ENCODE results near the gene DGKI.

DGKI gene

DNA sequence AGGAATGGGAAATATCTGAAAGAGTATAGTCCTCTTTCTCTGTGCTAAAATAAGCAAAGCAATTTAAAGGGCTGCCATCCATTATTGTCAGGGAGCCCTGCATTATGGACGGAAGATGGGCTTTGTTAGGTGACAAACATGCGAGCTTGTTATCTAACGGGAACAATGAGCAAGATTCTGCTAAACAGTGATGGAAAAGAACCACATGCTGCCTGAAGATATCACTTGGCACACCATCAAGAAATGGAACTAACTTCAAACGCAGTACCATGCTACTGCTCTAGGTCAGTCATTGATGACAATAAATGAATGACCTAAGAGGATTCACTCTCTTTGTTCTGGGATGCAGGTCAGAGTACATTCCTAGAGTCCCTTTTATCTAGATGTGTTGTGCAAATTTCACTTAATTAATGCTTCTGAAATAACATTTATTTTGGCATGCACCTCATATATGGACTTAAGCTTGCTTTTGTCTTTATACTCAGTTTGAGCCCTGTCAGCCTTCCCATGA lies 327.5 kb downstream of the DGKI start:
- DNase-seq, result no peak

DNA sequence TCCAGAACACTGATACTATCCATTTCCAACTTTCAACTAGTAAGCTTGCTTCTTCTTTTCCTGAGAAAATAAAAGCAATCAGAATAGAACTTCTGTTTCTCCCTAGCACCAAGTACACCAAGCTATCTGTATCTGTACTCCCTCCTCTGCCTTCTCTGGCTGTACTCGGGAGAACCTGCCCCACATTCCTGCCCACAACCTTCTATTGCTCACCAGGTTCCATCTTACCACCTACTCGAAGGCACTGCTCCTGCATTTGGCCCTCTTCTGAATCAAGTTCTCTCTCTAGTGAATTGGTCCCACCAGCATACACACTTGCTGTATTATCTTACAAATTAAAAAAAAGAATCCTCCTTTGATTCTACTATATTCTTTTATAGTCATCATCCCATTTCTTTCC lies 333.7 kb downstream of the DGKI start:
- no peak for DNase-seq

DNA sequence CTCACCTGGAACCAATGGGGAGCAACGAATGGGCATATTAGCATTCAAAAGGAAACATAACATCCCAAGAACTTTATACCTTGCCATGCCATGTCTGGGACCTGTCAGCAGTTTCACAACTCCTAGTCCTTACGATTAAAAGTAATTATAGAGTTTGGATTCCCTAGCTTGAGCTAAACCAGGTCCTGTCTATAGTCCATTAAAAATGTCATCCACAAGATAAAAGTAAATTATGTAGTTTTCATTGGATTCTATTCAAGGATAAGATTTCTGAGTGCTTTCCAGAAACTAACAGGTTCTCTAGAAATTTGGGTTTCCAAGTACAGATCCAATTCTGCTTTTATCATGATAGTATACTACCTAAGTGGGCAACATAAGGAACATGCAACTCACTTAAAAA lies 339.7 kb downstream of the DGKI start:
- no peak for DNase-seq

DNA sequence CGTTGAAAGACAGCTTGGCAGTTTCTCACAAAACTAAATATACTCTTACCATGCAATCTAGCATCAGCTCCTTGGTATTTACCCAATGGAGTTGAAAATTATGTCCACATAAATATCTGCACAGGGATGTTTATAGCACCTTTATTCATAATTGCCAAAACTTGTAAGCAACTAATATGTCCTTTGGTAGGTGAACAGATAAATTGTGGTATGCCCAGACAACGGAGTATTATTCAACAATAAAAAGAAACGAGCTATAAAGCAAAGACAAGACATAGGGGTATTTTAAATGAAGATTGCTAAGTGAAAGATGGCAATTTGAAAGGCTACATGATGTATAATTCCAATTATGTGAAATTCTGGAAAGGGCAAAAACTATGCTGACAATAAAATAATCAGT lies 340.7 kb downstream of the DGKI start:
- DNase-seq, result no peak

DNA sequence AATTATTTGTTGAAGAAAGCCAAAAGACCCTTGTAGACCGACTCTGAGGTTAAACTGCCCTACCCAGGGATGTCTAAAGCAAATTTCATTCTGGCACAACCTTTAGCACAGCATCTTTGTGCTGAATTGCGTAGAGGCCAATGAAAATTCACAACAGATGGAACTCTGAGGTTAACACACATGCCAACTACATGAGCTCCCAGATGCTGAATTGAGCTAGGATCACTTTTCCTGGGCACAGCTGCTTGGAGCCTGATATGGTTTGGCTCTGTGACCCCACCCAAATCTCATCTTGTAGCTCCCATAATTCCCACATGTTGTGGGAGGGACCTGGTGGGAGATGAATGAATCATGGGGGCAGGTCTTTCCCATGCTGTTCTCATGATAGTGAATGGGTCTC lies 345.2 kb downstream of the DGKI start:
- no peak for DNase-seq

DNA sequence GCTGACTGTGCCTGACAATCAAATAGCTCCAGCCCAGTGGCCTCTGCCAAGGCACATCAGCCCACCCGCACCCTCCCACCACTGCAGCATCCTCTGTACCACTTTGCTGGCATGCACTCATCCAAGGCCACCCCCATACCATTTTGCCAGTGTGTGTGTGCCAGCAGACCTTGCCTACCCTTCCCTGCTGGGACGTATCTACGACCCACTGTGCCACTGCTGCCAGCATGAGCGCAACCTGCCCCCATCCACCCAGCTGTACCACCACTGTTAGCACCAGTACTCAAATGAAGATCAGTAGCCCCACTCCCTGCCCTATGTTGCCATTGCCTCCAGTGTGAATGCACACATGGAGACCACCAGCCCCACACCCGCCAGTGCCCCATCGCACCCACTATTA lies 353.9 kb downstream of the DGKI start:
- no peak for DNase-seq

DNA sequence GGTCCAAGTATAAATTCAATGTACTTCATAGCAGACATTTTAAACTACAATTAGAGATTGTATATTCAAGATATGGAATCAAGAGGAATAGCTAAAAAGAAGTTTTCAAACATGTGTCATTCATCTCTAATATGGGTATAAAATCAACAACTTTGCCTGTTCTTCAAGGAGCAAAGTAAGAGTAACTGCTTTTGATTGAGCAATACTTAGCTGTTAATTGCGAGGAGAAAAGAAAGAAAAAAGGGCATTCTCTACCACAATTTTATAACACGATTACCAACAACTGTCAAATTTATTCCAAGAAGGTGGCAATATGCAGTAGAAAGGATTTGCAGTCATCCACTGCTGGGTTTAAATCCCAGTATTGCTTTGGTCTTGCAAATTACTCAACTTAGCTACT lies 356.9 kb downstream of the DGKI start:
- no peak for DNase-seq

DNA sequence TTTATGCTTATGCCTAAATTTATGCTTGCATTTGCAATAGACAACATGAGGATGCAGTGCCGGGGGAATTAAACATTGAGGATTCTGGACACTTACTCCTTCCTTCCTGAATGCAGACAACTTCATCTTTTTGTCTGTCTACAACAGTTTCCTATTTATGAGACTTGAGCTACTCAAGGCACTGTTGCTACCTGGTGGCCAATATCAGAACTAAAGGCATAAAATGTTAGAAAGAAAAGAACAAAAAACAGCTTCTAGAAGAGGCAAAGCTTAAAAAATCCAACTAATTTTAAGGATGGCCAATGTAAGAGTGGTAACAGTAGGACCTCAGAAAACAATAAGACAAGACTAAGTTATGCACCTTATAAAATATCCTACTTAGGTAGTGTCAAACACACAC lies 358.7 kb downstream of the DGKI start:
- no peak for DNase-seq

DNA sequence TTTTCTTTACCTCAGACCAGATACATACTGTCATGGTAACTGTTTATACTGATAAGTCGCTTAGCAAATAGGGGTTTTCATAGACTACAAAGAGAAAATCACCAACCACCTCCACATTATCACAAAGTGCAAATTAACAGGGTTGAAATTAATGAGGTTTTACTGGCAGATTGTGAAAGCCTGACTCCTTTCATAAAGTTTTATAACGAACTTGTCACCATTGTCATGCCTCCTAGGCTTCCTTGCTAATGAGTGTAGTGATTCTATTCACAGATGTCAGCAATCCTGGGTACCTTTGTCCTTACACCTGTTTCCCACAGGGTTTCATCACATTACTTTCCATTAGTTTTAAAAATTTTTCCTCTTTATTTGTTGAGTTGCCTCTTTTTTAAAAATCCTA lies 361.0 kb downstream of the DGKI start:
- DNase-seq, result no peak

DNA sequence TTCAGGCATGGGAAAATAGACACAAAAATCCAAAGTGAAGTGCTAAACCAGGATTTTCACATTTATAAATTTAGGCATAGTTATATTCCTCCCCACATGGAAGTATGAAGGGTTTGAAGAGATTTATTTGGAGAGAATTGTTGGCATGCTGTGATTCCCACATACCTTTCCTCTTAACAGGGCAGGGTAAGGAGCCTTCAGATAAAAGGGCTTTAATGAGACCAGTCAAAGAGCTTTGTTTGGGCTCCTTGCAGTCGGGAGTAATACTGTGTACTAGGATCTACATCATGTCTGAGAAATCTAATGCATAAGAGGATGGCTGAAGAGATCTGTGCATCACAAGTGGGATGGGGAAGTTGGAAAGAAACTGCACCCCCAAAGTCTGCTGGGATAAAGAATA lies 362.4 kb downstream of the DGKI start:
- DNase-seq, result no peak

DNA sequence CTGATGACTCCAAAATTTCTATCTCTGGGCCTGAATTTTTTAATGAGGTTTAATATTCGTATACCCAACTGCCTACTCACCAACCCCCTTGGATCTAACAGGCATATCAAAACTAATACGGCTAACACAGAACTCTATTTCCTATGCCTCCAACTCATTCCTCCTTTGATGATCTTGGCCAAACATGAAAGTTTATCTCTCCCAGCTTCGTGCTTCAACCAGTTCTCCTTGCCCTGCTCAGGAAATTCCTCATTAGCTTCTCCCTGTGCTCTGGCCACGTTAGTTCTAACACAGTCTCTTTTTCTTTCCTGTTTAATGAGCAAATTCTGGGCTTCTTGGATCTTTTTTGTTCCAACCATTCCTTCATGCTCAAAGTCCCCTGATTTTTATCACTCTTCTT lies 364.3 kb downstream of the DGKI start:
- no peak for DNase-seq

DNA sequence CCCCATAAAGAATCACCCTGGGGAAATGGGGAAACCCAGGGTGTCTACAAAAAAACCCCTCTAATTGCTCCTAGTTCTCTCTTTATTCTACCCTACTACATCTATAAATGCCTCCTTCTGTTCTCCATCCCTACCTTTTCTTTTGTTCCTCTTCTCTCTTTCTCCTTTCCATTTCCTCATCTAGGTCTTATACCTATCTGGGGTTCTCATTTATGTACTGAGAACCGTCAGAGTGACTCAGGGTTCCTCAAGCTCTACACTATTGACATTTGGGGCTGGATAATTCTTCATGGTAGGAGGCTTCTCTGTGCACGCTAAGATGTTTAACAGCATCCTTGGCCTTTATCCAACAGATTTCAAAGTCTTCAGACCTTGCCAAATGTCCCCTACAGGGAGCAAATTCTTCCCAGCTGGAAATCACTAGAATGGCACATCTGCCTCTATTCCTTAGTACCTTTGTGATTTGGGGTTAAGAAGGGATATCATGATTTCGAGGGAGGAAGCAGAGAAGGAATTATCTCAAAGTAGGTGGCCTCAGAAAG lies 365.9 kb downstream of the DGKI start:
- no peak for DNase-seq

DNA sequence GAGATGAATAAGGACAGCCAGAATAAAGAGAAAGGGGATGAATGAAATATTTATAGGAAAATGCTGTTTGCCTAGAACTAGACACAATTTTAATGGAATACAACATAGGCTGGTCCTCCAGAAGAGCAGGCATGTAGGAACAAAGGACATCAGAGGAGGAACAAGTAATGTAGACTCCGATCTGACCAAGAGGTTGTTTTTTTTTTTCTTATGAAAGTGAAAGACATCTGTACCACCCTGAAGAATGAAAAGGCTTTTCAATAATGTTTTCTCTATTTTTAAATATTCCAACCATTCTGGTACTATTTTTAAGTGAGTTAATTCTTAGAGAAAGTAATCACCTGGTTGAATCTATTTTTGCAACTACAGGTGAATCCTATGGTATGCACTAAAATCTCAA lies 366.4 kb downstream of the DGKI start:
- no peak for DNase-seq

DNA sequence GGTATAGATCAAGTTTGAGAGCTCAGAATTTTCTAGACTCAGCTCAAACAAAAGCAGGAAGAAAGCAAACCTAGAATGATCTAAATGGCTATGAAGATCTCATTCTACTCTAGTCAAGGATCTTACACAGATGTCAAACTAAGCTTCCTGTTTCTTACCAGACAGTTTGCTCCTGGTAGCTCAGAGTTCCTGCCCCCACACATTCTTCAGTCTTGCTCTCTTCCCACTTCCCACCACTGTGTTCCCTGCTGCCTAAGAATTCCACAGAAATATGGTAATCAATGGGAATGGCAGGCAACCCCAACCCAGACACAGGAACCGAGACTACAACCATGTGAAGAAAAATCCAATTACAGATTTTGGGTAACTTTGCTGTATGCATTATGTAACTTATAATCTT lies 369.8 kb downstream of the DGKI start:
- DNase-seq, result no peak

DNA sequence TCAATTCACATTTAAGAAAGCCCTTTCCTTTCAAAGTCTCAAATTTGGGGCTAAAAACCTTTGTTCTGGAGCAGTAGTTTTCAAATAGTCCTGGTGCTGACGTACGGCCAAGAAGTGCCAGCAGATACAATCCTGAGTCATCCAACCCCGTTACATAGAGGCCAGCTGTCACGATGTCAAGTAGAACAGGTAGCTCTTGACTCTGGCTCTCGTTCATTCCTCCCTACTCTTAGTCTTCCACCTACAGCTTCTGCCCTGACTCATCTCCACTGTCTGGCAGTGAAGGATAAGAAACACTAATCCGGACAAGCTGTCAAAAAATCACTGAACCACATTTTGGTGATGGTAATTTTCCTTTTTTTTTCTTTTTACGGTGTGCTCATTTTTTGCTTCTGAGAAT lies 370.8 kb downstream of the DGKI start:
- no peak for DNase-seq

DNA sequence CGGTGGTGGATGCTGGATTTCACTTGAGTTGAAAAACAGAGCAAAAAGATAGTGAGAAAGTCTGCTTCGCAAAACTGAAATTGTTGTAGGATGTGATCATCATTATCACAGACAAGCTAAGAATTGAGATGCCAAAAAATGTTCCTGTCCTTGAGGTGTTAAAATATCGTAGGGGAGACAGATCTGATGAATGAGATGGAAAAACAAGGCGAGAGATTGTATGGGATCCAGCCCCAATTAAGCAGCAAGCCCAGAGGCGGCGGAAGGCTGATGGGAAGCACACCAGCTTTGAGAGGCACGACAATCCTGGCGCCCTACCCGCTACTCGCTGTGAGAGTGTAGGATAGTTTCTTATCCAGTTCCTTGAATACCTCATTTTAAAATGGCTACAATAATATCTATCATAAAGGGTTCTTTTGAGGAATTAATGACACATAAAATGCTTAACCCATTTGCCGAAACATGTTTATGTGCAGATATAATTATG lies 372.2 kb downstream of the DGKI start:
- no peak for DNase-seq

DNA sequence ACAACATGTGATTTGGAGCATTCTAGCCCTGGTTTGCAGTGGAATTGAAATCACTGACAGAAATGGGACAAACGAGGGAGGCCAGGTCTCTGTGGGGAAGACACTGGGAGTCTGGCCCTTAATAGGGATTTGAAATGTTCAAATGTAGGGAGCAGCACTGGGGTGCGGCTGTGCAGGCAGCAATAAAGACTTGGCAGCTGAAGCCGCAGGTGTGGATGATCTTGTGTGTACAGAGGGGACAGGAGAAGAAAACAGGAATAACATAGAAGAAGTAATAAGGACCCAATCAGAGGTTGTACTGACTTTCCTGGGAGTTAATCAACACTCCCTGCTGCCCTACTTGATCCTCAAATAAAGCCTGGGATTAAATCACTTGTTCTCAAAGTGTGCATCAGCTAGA lies 375.6 kb downstream of the DGKI start:
- DNase-seq, result no peak

DNA sequence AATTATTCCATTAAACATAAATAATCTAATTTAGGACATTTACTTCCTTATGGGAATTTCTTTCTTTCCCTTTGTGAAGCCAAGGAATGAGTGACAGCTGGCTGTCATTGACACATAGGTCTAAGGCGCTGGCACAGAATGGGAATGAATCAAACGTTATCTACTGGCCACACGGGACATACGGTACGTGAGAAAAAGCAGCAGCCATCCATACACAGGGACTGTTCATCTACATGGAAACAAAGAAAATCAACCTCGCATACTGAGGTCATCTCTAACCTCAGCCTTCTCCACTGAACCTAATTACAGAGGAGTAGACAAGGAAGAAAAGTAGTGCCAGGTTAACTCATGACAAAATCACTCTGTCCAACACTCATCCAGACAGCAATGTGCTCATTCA lies 376.9 kb downstream of the DGKI start:
- no peak for DNase-seq

DNA sequence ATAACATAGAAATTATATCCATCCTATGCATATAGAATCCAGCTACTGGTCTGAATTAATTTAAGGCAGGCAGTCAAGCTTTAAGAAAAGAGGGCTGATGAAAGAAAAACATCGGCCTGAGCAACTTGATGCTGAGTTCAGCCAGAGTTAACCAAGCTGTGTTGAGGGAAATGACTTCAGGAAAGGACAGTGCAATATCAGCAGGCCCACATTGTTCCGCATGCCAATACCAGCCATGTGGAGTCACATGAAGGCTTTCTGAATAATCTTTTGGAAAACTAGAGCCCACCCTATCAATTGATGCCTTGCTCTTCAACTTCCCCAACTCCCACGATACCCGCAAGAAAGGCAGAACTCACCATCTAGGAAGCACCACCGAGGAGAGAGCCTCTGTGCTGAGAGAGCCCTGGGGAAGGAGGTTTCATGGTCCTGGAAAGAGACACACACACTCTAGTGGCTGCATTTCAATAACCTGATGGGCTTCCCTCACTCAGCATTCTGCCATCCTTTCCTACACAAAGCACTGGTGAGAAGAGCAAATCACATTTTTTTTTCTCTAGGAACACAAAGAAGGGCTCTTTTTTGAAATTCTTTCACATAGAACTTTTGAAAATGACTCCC lies 377.5 kb downstream of the DGKI start:
- DNase-seq, result no peak

DNA sequence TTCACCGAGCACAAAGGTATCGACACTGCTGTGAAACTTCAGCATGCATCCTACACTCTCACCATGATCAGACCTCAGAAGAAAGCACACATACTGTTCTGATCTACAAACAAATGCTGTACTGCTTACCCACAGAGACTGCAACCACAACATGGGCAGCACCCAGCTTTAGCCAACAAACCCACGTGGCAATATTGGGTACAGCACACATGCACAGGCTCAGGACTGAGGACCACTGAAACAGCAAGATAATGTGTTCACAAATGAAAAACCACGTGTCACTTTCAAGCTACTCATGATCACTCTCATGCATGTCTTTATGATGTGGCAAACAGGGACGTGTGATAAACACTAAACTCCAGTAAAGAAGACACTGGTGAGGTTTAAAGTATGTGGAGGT lies 383.9 kb downstream of the DGKI start:
- DNase-seq, result no peak

DNA sequence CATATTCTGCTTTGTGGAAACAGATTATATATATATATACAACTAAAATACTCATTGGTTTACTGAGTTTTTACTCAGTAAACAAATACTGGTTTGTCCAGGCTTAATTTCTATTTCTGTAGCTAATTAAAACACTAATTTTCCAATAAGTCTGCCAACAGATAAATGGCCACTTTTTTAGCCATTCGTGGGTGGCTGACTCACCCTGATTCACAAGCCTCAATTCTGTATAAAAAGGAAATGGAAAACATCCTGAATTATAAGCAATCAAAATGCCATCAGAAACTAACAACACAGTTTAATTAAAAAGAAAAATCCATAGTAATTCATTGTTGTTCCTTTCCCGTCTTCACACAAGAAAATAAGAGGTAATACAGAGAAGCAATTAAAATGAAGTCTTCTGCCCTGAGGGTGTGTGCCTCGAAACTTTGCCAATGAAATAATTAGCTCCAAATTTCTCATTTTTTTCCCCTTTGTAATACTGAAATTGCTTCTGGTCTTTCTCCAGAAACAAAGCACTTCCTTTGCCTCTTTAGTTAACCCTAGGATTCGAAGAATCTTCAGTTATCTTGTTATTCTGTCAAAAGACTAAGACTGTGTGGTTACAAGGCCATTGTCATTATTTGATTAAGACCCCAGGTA lies 384.6 kb downstream of the DGKI start:
- DNase-seq, result no peak

DNA sequence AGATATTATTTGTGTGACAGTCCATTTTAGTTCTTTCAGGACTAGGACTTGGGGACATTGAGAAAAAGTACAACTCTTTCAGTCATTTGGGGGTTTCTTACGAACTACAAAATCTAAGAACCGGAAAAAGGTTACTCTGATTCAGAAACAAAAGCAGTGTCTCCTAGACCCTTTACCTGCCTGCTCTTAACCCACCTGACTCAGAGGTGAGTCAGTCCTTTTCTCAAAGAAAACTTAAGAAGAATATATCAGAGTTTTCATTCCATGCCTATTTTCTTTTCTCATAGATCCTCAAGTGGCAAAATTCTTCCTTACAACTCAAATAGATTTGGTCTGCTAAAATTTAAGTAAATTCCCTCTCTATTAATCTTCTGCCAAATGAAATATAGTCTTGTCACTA lies 388.4 kb downstream of the DGKI start:
- DNase-seq, result no peak

DNA sequence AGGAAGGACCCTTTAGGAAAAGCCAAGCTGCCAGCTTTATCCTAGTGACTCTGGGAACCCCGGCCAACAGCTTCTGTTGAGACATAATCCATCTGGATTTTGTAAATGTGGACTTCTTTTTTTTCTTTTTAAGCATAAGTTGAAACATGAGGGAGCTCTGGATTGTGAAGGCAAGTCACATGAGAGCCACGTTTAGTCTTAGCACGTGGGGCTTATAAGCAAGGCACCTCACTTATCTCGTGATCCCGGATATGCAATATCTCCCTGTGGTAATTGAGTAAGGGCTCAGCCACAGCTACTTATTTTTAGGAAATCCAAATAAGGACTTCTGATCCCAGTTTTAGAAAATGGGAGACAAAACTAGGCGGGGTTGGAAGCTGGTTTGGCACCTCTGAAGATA lies 392.0 kb downstream of the DGKI start:
- DNase-seq, result no peak

DNA sequence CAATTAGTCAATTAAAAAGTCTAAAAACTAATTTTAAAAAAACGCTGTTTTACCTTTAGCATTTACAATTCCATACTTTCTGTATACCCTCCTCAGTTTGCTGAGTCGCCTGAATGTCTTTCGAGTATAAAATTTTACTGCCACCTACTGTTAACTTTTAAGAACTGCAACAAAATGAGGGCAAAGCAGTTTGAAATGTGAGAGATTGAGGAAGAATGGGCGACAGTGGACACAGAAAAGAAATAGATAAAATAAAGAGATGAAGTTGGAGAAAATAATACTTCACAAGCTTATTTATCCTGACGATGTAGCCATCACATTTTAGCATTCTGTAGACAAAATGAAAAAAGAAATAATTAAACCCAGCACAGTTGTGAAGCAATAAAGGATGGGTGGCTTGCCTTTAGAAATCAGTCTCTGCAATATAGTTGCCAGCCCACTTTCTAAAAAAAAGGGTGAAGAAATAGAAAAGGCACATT lies 392.5 kb downstream of the DGKI start:
- DNase-seq, result no peak

DNA sequence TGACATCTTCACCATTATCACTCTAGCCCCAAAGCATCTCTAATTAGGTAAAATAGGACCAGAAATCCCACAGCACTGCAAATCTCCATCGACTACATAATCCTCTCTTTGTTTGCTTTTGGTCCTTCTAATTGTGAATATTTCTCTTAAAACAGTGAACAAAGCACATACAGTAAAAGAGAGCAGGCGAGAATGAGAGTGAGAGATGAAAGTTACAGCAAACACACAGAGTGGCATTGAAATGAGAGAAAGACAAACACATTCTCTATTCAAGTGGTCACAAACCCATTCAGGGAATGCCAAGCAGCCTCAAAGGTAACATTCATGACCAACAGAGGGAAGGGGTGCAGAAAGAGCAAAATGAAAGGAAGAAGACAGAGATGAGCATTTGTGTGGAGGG lies 393.4 kb downstream of the DGKI start:
- no peak for DNase-seq
